Panc1 (cell line): ENCODE measurements around the gene CEMIP.

Experiments used
- POLR2AphosphoS5 ChIP-seq: IDR thresholded peaks from 2 replicates; pipeline ENCODE4 v1.6.1; 2012; ENCODE audit warnings: mild to moderate bottlenecking, low read depth, low read length, moderate library complexity
- SIN3A ChIP-seq: IDR thresholded peaks from 2 replicates; pipeline ENCODE4 v1.6.1; 2012; ENCODE audit warnings: low read depth, mild to moderate bottlenecking, low read length, moderate library complexity, borderline replicate concordance; ENCODE audit not compliant: insufficient read depth
- TCF7L2 ChIP-seq: IDR thresholded peaks from 2 replicates; pipeline ENCODE4 v1.6.1; 2011; ENCODE audit warnings: mild to moderate bottlenecking, low read depth, low read length, inconsistent platforms
- TF ChIP-seq, protein P1 (sequence below): fragments of 450-650 bp; IDR thresholded peaks from 2 replicates; pipeline ENCODE4 v1.5.1; 2017; ENCODE audit warnings: mild to moderate bottlenecking
- TF ChIP-seq, protein P2 (sequence below), 2 experiments: IDR thresholded peaks; 2 replicates each; pipeline ENCODE4 v1.6.1; 2011 to 2012; ENCODE audit warnings: low read depth in 2 of 2, control low read depth in 1 of 2, low read length in 1 of 2, mild to moderate bottlenecking in 1 of 2, moderate library complexity in 1 of 2; ENCODE audit not compliant: insufficient read depth in 1 of 2

DNA sequence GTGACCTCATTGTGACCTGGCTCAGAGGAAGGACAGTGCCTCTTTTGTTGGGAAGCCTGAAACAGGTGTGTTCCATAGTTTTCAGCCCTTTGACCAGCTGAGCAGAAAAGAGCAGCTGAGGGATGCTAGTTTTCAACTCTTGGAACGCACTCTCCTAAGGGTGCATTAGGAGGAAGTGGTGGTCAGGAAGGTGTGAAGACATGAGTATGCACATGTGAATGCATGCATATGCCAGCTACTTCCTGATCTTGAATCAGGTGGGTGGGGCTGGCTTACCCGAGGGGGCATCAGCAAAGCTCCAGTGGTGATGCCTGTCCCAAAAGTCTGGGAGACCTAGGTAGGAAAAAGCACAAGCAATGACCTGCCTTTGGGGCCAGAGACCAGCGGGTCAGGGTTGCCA lies 23.3 kb upstream of the CEMIP start:
- TF ChIP-seq, protein P1, sequence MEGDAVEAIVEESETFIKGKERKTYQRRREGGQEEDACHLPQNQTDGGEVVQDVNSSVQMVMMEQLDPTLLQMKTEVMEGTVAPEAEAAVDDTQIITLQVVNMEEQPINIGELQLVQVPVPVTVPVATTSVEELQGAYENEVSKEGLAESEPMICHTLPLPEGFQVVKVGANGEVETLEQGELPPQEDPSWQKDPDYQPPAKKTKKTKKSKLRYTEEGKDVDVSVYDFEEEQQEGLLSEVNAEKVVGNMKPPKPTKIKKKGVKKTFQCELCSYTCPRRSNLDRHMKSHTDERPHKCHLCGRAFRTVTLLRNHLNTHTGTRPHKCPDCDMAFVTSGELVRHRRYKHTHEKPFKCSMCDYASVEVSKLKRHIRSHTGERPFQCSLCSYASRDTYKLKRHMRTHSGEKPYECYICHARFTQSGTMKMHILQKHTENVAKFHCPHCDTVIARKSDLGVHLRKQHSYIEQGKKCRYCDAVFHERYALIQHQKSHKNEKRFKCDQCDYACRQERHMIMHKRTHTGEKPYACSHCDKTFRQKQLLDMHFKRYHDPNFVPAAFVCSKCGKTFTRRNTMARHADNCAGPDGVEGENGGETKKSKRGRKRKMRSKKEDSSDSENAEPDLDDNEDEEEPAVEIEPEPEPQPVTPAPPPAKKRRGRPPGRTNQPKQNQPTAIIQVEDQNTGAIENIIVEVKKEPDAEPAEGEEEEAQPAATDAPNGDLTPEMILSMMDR: no peak
- TF ChIP-seq TCF7L2 (no peak), POLR2AphosphoS5 (no peak), SIN3A (no peak)
- TF ChIP-seq, protein P2, sequence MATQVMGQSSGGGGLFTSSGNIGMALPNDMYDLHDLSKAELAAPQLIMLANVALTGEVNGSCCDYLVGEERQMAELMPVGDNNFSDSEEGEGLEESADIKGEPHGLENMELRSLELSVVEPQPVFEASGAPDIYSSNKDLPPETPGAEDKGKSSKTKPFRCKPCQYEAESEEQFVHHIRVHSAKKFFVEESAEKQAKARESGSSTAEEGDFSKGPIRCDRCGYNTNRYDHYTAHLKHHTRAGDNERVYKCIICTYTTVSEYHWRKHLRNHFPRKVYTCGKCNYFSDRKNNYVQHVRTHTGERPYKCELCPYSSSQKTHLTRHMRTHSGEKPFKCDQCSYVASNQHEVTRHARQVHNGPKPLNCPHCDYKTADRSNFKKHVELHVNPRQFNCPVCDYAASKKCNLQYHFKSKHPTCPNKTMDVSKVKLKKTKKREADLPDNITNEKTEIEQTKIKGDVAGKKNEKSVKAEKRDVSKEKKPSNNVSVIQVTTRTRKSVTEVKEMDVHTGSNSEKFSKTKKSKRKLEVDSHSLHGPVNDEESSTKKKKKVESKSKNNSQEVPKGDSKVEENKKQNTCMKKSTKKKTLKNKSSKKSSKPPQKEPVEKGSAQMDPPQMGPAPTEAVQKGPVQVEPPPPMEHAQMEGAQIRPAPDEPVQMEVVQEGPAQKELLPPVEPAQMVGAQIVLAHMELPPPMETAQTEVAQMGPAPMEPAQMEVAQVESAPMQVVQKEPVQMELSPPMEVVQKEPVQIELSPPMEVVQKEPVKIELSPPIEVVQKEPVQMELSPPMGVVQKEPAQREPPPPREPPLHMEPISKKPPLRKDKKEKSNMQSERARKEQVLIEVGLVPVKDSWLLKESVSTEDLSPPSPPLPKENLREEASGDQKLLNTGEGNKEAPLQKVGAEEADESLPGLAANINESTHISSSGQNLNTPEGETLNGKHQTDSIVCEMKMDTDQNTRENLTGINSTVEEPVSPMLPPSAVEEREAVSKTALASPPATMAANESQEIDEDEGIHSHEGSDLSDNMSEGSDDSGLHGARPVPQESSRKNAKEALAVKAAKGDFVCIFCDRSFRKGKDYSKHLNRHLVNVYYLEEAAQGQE (IDR thresholded peaks at IDR 0.05; ENCODE audit: insufficient read depth in 1 of 2, low read depth in 2 of 2, low read length in 1 of 2): no peak
